ENCODE measurements around the gene TFB1M.
"Not testable (repeated sequence)": the region's sequence is repeated elsewhere in the genome, so short reads cannot be mapped to it uniquely, and the experiment has no call there.

TFB1M gene

GRCh38 chr6:155241966-155242365 is 72.3 kb downstream of the TFB1M start:
- DNase-seq (ENCODE audit: low read depth, low spot score): no peak

DNA sequence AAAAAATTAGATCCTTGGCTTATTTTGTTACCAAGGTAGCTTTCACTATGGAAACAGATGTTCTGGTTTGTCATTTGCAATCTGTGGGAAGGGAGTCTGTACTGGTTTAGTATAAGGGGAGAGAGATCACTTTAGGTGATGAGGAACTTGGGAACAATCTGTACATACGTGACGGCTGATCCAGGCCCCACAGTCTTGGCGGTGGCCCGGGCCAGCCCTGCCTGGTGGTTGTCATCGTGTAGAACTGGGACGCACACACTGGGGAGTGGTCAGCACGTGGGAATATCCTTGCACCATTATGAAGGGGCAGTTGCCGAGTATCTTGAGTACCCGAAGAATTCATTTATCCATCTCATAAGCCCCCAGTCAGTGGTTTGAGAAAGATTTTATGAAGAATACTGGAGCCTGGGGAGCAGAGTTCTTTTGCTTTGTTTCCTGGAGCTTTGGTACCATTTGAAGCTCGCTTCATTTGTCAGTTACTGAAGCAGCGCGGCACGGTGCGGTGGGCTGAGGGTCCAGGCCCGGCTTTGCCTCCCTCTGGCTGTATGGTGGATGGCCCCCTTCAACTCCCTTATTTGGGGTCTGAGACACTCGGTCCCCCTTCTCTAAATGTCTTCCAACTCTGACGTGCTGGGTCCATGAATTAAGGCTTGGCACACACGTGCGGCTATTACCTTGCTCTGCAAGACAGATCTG is 73.2 kb downstream of the TFB1M start:
- no peak for DNase-seq (ENCODE audit: low read depth, low spot score)

- no peak for DNase-seq (ENCODE audit: low read depth, low spot score)
These were observed 76.7 kb downstream of the TFB1M start for GRCh38 chr6:155237613-155238012.

DNA sequence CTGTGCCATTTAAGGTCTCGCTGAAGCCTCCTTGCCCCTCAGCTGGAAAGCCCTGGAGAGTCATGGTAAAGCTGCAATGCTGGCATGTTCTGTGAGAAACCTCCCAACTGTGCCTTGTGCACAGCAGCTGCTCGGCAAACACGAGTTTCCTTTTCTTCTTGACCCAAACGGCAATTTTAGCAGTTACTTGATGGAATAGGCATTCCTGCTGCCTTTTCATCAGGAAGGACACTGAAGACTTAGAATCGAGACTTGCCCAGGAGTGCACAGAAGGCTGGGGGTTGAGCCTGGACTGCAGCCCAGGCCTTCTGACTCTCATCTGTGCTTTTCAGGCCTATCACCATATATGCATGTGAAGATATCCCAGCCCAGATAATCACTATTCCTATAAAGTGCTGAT is 79.2 kb downstream of the TFB1M start:
- no peak for DNase-seq (ENCODE audit: low read depth, low spot score)

DNA sequence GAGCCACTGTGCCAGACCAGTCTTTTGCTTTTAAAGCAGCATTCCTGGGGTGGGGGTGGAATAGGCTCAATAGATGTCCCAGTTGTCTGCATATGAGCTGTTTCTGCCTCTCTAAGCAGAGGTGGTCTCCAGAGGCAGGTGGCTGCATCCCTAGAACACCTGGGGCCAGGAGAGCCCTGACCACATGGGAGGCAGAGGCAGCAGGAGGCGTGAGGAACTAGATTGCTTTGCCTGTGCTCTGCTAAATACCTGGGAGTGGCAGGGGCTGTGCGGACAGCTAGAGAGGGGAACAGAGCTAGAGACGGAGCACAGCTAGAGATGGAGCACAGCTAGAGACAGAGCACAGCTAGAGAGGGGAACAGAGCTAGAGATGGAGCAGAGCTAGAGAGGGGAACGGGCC is 79.6 kb downstream of the TFB1M start:
- no peak for DNase-seq (ENCODE audit: low read depth, low spot score)

DNA sequence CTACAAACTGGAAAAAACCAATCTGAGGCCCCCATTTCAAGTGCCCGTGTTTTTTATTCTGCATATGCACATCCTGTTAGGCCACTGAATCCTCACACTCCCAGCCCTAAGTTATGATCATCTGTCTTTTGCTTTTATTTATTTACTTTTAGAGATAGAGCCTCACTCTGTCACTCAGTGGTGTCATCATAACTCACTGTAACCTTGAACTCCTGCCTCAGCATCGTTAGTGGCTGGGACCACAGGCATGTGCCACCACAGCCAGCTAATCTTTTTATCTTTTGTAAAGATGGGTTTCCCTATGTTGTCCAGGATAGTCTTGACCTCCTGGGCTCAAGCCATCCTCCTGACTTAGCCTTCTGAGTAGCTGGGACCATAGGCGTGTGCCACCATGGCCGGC is 80.1 kb downstream of the TFB1M start:
- DNase-seq (ENCODE audit: low read depth, low spot score): no peak

GRCh38 chr6:155232848-155233247 is 81.4 kb downstream of the TFB1M start:
- no peak for DNase-seq (ENCODE audit: low read depth, low spot score)

DNA sequence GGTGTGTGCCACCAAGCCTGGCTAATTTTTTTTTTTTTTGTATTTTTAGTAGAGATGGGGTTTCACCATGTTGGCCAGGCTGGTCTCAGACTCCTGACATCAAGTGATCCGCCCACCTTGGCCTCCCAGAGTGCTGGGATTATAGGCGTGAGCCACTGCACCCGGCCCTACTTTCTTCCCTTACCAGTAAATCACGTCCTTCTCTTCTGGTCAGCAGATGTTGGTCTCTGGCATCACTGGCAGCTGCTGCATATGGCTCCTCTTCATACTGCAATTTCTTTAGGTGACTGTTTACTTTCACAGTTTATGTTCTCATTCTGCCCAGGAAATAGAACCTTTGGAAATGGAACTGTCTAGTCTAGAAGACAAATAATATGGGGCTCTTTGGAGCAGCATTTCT is 83.3 kb downstream of the TFB1M start:
- not testable (repeated sequence) for DNase-seq (ENCODE audit: low read depth, low spot score)

GRCh38 chr6:155228546-155229166 is 85.6 kb downstream of the TFB1M start:
- no peak for DNase-seq (ENCODE audit: low read depth, low spot score)

GRCh38 chr6:155227046-155227445 is 87.2 kb downstream of the TFB1M start:
- DNase-seq (ENCODE audit: low read depth, low spot score): no peak

- no peak for DNase-seq (ENCODE audit: low read depth, low spot score)
These were observed 89.7 kb downstream of the TFB1M start for GRCh38 chr6:155224618-155225017.

DNA sequence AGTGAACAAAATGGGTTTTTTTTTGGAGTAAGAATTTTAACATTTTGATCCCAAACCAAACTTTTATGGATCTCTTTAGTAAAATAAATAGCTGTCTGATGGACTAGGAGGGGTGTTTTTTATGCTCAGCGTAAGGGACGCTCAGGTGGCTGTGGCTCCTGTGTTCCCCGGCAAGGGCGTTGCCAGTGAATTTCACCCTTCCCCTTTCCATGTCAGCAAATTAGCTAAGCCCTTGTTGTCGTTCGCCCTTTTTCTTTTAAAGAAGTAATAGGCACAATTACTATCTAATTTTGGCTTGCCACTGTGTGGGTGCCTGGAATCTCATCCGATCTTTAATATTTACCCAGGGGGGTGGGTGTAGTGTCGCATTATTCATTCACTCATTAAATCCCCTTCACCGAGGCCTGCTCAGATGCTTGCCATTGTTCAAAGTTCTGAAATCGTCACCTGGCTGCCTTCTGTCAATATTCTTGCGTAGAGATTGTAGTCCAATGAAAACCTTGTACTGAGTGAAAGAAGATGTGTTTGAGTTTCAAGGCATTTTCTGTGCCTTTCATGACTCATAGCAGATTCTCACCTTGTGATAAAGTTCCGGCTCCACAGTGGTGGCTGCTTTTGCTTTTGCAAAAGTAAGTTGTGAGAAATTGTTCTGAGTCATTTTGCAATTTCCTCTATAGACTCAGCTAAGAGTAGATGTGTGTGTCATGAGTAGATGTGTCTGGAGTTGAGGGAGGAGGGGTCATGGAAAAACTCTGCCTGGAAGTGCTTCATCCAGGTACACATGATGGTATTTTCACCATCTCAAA is 90.4 kb downstream of the TFB1M start:
- DNase-seq (ENCODE audit: low read depth, low spot score): no peak

DNA sequence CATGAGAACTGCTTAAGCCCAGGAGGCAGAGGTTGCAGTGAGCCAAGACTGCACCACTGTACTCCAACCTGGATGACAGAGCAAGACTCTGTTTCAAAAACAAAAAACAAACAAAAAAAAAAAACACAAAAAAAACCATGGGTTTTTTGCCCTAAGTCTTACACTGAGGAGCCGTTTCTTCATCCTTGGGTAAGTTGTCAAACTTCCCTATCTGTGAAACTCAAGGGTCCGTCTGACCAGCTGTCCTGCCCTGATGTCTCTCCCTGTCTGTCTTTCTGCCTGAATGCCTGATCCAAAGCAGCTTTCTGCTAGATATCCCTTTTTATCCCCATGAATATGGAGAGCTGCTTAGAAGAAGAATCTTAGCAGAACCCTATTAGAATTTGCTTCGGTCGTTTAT is 91.8 kb downstream of the TFB1M start:
- DNase-seq (ENCODE audit: low read depth, low spot score): no peak

DNA sequence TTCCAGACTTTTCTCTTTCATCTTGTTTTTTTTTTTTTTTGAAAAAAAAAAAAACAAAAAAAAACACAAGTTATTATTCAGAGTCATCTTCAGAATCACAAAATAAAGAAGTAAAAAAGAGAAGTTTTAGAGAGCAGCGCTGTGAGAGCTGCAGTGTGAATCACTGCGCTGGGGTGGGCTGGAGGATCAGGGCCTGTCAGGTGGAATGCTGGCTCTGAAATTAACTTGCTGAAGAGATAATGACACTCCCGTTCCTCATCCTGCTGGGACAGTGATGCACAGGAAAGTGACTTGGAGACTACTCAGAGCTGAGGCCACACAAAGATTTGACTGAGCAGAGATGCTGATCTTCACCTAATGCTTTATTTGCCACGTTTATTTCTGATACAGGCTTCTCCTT is 93.2 kb downstream of the TFB1M start:
- DNase-seq (ENCODE audit: low read depth, low spot score): no peak

DNA sequence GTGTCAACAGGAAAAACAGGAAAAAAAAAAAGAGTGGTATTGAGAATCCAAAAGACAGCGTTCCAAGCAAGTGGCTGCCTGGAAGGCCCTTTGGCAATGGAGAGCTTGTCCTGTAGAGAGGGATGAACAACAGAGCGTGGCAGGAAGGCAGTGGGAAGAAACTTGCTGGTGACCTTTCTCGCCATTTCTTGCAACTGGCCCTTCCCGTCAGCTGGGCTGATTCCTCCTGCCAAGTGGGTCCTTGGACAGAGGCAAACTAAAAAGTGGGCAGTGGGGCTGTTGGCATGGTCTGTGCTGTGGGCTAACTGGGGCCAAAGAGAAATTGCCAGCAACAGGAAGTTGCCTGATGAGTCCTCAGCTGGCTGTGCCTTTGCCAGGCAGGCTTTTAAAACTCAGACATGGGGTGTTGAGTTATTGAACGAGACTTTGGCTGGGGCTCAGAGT is 94.4 kb downstream of the TFB1M start:
- DNase-seq (ENCODE audit: low read depth, low spot score): no peak

DNA sequence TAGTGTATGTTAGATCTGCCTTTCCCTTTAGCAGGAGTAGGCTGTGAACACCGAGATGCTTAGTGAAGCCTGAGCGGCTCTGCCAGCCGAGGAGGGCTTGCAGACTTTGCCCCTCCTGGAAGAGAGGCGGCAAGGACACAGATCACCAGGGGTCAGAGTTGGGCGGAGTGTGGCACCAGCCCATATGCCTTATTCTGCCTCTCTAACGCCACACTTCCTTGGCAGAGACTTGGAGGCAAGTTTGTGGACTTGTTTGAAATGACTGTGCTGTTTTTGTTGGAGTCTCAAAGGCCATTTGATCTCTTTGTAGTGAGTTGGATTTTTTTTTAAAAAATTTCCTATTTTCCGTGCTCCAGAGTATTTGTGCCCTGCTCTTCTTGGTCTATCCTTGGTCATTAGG is 95.0 kb downstream of the TFB1M start:
- no peak for DNase-seq (ENCODE audit: low read depth, low spot score)

- DNase-seq (ENCODE audit: low read depth, low spot score): not testable (repeated sequence)
These were observed 95.6 kb downstream of the TFB1M start for GRCh38 chr6:155218711-155219110.

DNA sequence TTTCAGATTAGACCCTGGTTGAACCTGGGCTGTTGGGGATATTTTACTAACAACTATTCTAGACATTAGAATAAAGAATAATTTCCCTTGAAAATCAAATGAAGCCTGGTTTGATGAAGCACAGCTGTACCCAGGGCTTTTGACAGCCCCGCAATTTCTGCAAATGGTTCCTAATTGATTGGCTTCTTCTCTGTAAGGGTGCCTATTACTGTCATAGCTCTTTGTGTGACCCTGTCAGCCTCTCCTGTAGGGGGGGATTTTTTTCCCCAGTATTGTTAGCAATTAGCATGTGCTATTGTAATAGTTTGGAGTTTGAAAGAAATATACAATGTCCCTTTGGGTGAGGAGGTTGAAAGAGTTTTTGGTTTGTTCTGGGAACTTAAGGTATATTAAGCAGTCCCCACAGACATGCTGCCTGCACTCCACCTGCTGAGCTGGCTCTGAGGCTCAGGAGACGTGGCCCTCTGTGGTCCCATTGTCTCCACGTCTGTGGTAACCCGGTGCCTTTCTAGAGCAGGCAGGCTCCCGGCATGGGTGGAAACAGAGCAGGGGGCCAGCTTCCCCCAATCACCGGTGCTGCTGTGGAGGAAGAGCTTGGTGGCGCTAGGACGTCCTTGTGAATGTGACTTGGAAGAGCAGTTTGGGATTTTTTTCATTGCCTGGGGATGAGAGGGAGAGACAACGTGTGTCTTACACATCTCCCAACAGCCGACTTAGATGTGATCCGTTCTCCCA is 97.8 kb downstream of the TFB1M start:
- DNase-seq (ENCODE audit: low read depth, low spot score): no peak

GRCh38 chr6:155215906-155216305 is 98.4 kb downstream of the TFB1M start:
- no peak for DNase-seq (ENCODE audit: low read depth, low spot score)

- DNase-seq (ENCODE audit: low read depth, low spot score): no peak
These were observed 100.5 kb downstream of the TFB1M start for GRCh38 chr6:155213611-155214372.

Measured in activated naive CD8-positive, alpha-beta T cell treated with anti-CD3 and anti-CD28 coated beads, Interleukin-2, amount 50 U/mL, for 16 hours (primary cell).